Caco-2 (cell line): ENCODE measurements around the gene ARNT2. TPM values are rescaled to one million over a fixed set of nuclear protein-coding genes. Genes with fewer than 3 reads are reported as not detected.

Experiments
- BruUV-seq: library from RNA; stranded (reverse); fragments of 400-500 nt; replicated peaks from 2 replicates; lab custom pipeline; 2021; lab: Mats Ljungman, UMichigan
- CTCF ChIA-PET: fragments of 300-600 bp; sonication (Branson Sonifier 250); formaldehyde crosslinking; loops from one replicate; lab custom pipeline; 2022; ENCODE audit warnings: antibody characterized with exemption; lab: Charles Lee
- POLR2A ChIA-PET: fragments of 300-600 bp; sonication (Branson Sonifier 250); formaldehyde crosslinking; loops from one replicate; lab custom pipeline; 2022; ENCODE audit warnings: antibody characterized with exemption; lab: Charles Lee
- DNase-seq, 2 experiments: peaks; one replicate each; pipeline versions ENCODE4 v3.0.0 to v3.0.0-alpha.2; 2020 to 2022
- H3K27me3 ChIP-seq: replicated peaks from 2 replicates; pipeline ENCODE4 v1.6.0; 2011; ENCODE audit warnings: low read length; ENCODE audit not compliant: control insufficient read depth, insufficient read depth
- H3K36me3 ChIP-seq: 2 replicates; pipeline ENCODE4 v1.5.1; 2011; ENCODE audit warnings: low read length; ENCODE audit not compliant: control insufficient read depth, insufficient read depth
- H3K4me1 ChIP-seq: fragments of 250-450 bp; sonication (Bioruptor Pico); 2 replicates; pipeline ENCODE4 v1.5.1; 2020; ENCODE audit warnings: mild to moderate bottlenecking
- H3K4me3 ChIP-seq: 2 replicates; pipeline ENCODE4 v1.5.1; 2011; ENCODE audit warnings: low read depth, mild to moderate bottlenecking, control low read depth, low read length
- H3K9me3 ChIP-seq: fragments of 250-450 bp; sonication (Bioruptor Pico); 2 replicates; pipeline ENCODE4 v1.5.1; 2020; ENCODE audit warnings: mild to moderate bottlenecking, moderate library complexity
- H3K27ac Mint-ChIP-seq: one replicate; pipeline ENCODE4 v1.8.0; 2022; ENCODE audit warnings: mixed read lengths; ENCODE audit not compliant: unreplicated experiment
- H3K27me3 Mint-ChIP-seq: one replicate; pipeline ENCODE4 v1.8.0; 2022; ENCODE audit warnings: mixed read lengths; ENCODE audit not compliant: insufficient read depth, unreplicated experiment
- H3K36me3 Mint-ChIP-seq: one replicate; pipeline ENCODE4 v1.8.0; 2022; ENCODE audit warnings: mild to moderate bottlenecking, mixed read lengths; ENCODE audit not compliant: insufficient read depth, unreplicated experiment
- H3K4me1 Mint-ChIP-seq: one replicate; pipeline ENCODE4 v1.8.0; 2022; ENCODE audit warnings: low read depth, mixed read lengths; ENCODE audit not compliant: unreplicated experiment
- H3K4me3 Mint-ChIP-seq: one replicate; pipeline ENCODE4 v1.8.0; 2022; ENCODE audit warnings: mild to moderate bottlenecking, moderate library complexity, mixed read lengths; ENCODE audit not compliant: unreplicated experiment
- H3K9me3 Mint-ChIP-seq: one replicate; pipeline ENCODE4 v1.8.0; 2022; ENCODE audit warnings: mixed read lengths; ENCODE audit not compliant: unreplicated experiment
- intact Hi-C: fragments of 100-400 bp; cut with micrococcal nuclease; formaldehyde crosslinking; loops from one replicate; pipeline ENCODE4 v1.10.0; 2022; ENCODE audit not compliant: unreplicated experiment
- total RNA-seq: library from RNA; stranded (reverse); gene quantifications from 2 replicates; pipeline ENCODE4 v1.2.3, GENCODE V29; 2022
- TF ChIP-seq, protein P1 (sequence below), 2 experiments: fragments of 200-600 bp in 1 of 2; IDR thresholded peaks; 1 replicate in 1 of 2; 2 replicates in 1 of 2; pipeline versions ENCODE4 v1.5.1 to v1.8.0; 2011 to 2022; ENCODE audit warnings: antibody characterized with exemption in 1 of 2, control low read depth in 1 of 2, inconsistent platforms in 1 of 2, low read depth in 1 of 2, low read length in 1 of 2, mild to moderate bottlenecking in 1 of 2, moderate library complexity in 1 of 2; ENCODE audit not compliant: insufficient read depth in 1 of 2, severe bottlenecking in 1 of 2, unreplicated experiment in 1 of 2

ARNT2 gene
- total RNA-seq, 1 experiment from 2014 or later, result 0.23 TPM

DNA sequence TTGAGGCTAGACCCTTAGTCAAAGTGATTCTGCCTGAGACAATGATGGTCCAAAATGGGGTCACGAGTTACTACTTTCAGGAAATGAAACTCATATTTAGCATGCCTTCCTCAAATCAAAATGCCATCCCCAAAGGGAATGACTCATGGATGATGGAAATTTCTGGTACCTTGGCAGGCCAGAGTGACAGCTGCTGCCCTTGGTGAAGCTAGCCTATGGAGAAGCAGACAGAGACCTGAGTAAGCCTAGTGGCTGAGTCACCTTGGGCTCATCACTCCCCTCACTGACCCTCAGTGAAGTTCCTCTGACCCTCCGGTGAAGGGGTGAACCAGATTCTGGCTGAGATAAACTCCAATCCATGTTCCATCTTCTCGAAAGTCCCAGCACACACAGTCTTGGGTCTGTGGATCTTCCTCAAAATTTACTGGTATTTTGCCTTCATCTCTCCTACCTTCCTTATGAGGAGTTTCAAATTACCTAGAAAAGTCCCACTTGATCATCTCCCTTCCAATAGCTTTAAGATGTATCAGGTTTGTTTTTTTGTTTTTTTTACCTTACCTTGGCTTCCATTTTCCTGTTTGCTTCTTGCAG is 236.4 kb downstream of the ARNT2 start:
- intact Hi-C loops, result no loop called here
- H3K27me3 ChIP-seq, result no peaks in the 10 kb centered on the region
- Mint-ChIP-seq H3K27ac (no peak overlapping the region), H3K36me3 (no peaks in the 10 kb centered on the region), H3K9me3 (peaks cover 17% of the 10 kb centered on the region), H3K27me3 (peaks cover 4% of the 10 kb centered on the region), H3K4me3 (no peak overlapping the region), H3K4me1 (no peaks in the 10 kb centered on the region)
- no peaks in the 10 kb centered on the region for H3K36me3 ChIP-seq
- TF ChIP-seq, protein P1, sequence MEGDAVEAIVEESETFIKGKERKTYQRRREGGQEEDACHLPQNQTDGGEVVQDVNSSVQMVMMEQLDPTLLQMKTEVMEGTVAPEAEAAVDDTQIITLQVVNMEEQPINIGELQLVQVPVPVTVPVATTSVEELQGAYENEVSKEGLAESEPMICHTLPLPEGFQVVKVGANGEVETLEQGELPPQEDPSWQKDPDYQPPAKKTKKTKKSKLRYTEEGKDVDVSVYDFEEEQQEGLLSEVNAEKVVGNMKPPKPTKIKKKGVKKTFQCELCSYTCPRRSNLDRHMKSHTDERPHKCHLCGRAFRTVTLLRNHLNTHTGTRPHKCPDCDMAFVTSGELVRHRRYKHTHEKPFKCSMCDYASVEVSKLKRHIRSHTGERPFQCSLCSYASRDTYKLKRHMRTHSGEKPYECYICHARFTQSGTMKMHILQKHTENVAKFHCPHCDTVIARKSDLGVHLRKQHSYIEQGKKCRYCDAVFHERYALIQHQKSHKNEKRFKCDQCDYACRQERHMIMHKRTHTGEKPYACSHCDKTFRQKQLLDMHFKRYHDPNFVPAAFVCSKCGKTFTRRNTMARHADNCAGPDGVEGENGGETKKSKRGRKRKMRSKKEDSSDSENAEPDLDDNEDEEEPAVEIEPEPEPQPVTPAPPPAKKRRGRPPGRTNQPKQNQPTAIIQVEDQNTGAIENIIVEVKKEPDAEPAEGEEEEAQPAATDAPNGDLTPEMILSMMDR (IDR thresholded peaks at IDR 0.05; ENCODE audit: insufficient read depth in 1 of 2, low read depth in 1 of 2, low read length in 1 of 2, severe bottlenecking in 1 of 2, unreplicated experiment in 1 of 2), result no peak
- POLR2A ChIA-PET, result no interaction called here
- H3K4me1 ChIP-seq, result no peaks in the 10 kb centered on the region
- CTCF ChIA-PET, result no interaction called here
- no peak overlapping the region for H3K4me3 ChIP-seq
- no peaks in the 10 kb centered on the region for H3K9me3 ChIP-seq
- BruUV-seq, result no TSS peak
- no peak for DNase-seq

DNA sequence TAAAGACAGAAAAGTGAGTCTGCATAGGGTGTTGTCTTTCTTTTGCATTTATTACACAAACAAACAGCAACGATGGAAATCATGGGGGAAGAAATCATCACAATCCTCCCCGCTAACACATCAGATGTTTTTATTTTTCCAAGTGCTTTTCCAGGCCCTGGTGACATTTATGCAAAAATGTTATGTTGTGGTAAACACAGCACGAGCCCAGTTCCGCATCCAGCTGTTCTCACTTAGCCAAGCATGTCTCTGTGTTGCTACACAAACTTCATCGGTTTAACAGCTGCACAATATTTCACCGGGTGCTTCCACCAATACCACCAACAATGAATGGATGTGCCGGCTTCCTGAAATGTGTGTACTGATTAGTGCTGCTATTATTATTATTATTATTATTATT is 237.2 kb downstream of the ARNT2 start:
- intact Hi-C loops, result no loop called here
- Histone ChIP-seq H3K4me1 (no peaks in the 10 kb centered on the region), H3K36me3 (no peaks in the 10 kb centered on the region), H3K27me3 (no peaks in the 10 kb centered on the region), H3K4me3 (no peak overlapping the region), H3K9me3 (no peaks in the 10 kb centered on the region)
- ChIA-PET POLR2A (no interaction called here), CTCF (no interaction called here)
- H3K27ac Mint-ChIP-seq, result no peak overlapping the region
- peaks cover 2% of the 10 kb centered on the region for H3K27me3 Mint-ChIP-seq
- no peaks in the 10 kb centered on the region for H3K36me3 Mint-ChIP-seq
- H3K4me3 Mint-ChIP-seq, result no peak overlapping the region
- H3K9me3 Mint-ChIP-seq, result peaks cover 17% of the 10 kb centered on the region
- no TSS peak for BruUV-seq
- H3K4me1 Mint-ChIP-seq, result no peaks in the 10 kb centered on the region
- no peak for DNase-seq
- TF ChIP-seq, protein P1 (IDR thresholded peaks at IDR 0.05; ENCODE audit: insufficient read depth in 1 of 2, low read depth in 1 of 2, low read length in 1 of 2, severe bottlenecking in 1 of 2, unreplicated experiment in 1 of 2), result no peak

DNA sequence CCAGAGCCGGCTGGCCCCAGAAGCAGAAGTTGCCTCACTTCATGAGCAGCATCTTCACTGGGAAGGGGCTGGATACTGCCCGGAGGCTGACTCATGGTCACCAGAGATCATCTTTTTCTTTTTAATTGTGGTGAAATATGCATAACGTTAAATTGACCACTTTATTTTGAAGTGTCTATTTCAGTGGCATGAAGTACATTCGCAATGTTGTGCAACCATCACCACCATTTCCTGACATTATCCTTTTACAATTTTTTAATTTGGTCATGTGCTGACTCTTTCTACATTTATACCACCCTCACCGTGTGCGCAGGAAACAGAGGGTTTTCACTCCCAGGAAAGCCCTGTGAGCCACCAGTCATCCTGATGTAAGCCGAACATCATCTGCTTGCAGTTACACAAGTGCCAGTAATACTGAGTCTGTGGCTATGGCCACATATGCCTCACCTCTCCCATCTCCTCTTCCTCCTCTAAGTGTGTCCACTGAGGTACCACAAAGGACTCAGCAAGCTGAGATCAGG is 239.3 kb downstream of the ARNT2 start:
- no TSS peak for BruUV-seq
- intact Hi-C loops, result no loop called here
- POLR2A ChIA-PET, result no interaction called here
- H3K27me3 Mint-ChIP-seq, result no peaks in the 10 kb centered on the region
- Histone ChIP-seq H3K9me3 (no peaks in the 10 kb centered on the region), H3K27me3 (no peaks in the 10 kb centered on the region), H3K4me3 (no peak overlapping the region), H3K4me1 (no peaks in the 10 kb centered on the region), H3K36me3 (no peaks in the 10 kb centered on the region)
- H3K4me1 Mint-ChIP-seq, result no peaks in the 10 kb centered on the region
- DNase-seq, result no peak
- H3K9me3 Mint-ChIP-seq, result peaks cover 17% of the 10 kb centered on the region
- H3K36me3 Mint-ChIP-seq, result no peaks in the 10 kb centered on the region
- H3K27ac Mint-ChIP-seq, result no peak overlapping the region
- CTCF ChIA-PET, result no interaction called here
- TF ChIP-seq, protein P1 (IDR thresholded peaks at IDR 0.05; ENCODE audit: insufficient read depth in 1 of 2, low read depth in 1 of 2, low read length in 1 of 2, severe bottlenecking in 1 of 2, unreplicated experiment in 1 of 2), result no peak
- H3K4me3 Mint-ChIP-seq, result no peak overlapping the region
